Astrocyte (in vitro differentiated cells and primary cell): ENCODE results near the gene DENND1C. TPM values are rescaled to one million over a fixed set of nuclear protein-coding genes. Genes with fewer than 3 reads are reported as not detected.

Source experiments
- DNase-seq: peaks from one replicate; pipeline ENCODE4 v3.0.0-alpha.2; 2010; ENCODE audit warnings: low read depth
- FAIRE-seq: peaks from 2 replicates; lab custom pipeline; 2011; peaks lifted over from hg19 to GRCh38; lab: Jason Lieb, UNC
- H2AFZ ChIP-seq: 2 replicates; pipeline ENCODE4 v1.6.0; 2012; ENCODE audit warnings: low read depth, low read length, inconsistent platforms
- H3K27ac ChIP-seq: 2 replicates; pipeline ENCODE4 v1.5.1; 2011; ENCODE audit warnings: low read depth, low read length, inconsistent platforms
- H3K27me3 ChIP-seq: 2 replicates; pipeline ENCODE4 v1.6.0; 2011; ENCODE audit warnings: low read length, inconsistent platforms; ENCODE audit not compliant: insufficient read depth
- H3K36me3 ChIP-seq: 2 replicates; pipeline ENCODE4 v1.5.1; 2011; ENCODE audit warnings: low read length, inconsistent platforms; ENCODE audit not compliant: insufficient read depth
- H3K4me1 ChIP-seq: 2 replicates; pipeline ENCODE4 v1.5.1; 2011; ENCODE audit warnings: low read length, inconsistent platforms; ENCODE audit not compliant: insufficient read depth
- H3K4me2 ChIP-seq: 2 replicates; pipeline ENCODE4 v1.6.0; 2012; ENCODE audit warnings: low read length, inconsistent platforms
- H3K4me3 ChIP-seq: 2 replicates; pipeline ENCODE4 v1.5.1; 2011; ENCODE audit warnings: low read depth, mild to moderate bottlenecking, low read length, inconsistent platforms; ENCODE audit not compliant: insufficient read depth
- H3K79me2 ChIP-seq: 2 replicates; pipeline ENCODE4 v1.6.0; 2012; ENCODE audit warnings: mild to moderate bottlenecking, low read length, inconsistent platforms; ENCODE audit not compliant: insufficient read depth
- H3K9ac ChIP-seq: 2 replicates; pipeline ENCODE4 v1.6.0; 2012; ENCODE audit warnings: mild to moderate bottlenecking, low read length, inconsistent platforms
- H3K9me3 ChIP-seq: 2 replicates; pipeline ENCODE4 v1.5.1; 2012; ENCODE audit warnings: low read depth, mild to moderate bottlenecking, low read length, inconsistent platforms; ENCODE audit not compliant: insufficient read depth
- H4K20me1 ChIP-seq: 2 replicates; pipeline ENCODE4 v1.6.0; 2012; ENCODE audit warnings: low read length, inconsistent platforms; ENCODE audit not compliant: insufficient read depth
- H3K27ac Mint-ChIP-seq: one replicate; pipeline ENCODE4 v1.8.0; 2021; ENCODE audit warnings: mild to moderate bottlenecking, mixed read lengths; ENCODE audit not compliant: unreplicated experiment
- H3K27me3 Mint-ChIP-seq: one replicate; pipeline ENCODE4 v1.8.0; 2021; ENCODE audit warnings: low read depth, mixed read lengths; ENCODE audit not compliant: unreplicated experiment
- H3K36me3 Mint-ChIP-seq: one replicate; pipeline ENCODE4 v1.8.0; 2021; ENCODE audit warnings: low read depth, mixed read lengths; ENCODE audit not compliant: unreplicated experiment
- H3K4me1 Mint-ChIP-seq: one replicate; pipeline ENCODE4 v1.8.0; 2021; ENCODE audit warnings: low read depth, mixed read lengths; ENCODE audit not compliant: unreplicated experiment
- H3K4me3 Mint-ChIP-seq: one replicate; pipeline ENCODE4 v1.8.0; 2021; ENCODE audit warnings: mild to moderate bottlenecking, moderate library complexity, mixed read lengths; ENCODE audit not compliant: unreplicated experiment
- H3K9me3 Mint-ChIP-seq: one replicate; pipeline ENCODE4 v1.8.0; 2021; ENCODE audit warnings: mild to moderate bottlenecking, mixed read lengths; ENCODE audit not compliant: unreplicated experiment
- CTCF ChIP-seq: IDR thresholded peaks from 2 replicates; pipeline ENCODE4 v1.5.1; 2011; ENCODE audit warnings: low read depth, mild to moderate bottlenecking, inconsistent platforms, low read length, moderate library complexity; ENCODE audit not compliant: insufficient read depth
- EZH2 ChIP-seq: IDR thresholded peaks from 2 replicates; pipeline ENCODE4 v1.6.1; 2012; ENCODE audit warnings: mild to moderate bottlenecking, low read length, inconsistent platforms; ENCODE audit not compliant: insufficient read depth
- total RNA-seq: library from RNA; stranded (reverse); gene quantifications from 2 replicates; pipeline ENCODE4 v1.2.1, GENCODE V29; 2021

The DENND1C gene
- total RNA-seq, 1 donor from 2014 or later, result not detected

DNA sequence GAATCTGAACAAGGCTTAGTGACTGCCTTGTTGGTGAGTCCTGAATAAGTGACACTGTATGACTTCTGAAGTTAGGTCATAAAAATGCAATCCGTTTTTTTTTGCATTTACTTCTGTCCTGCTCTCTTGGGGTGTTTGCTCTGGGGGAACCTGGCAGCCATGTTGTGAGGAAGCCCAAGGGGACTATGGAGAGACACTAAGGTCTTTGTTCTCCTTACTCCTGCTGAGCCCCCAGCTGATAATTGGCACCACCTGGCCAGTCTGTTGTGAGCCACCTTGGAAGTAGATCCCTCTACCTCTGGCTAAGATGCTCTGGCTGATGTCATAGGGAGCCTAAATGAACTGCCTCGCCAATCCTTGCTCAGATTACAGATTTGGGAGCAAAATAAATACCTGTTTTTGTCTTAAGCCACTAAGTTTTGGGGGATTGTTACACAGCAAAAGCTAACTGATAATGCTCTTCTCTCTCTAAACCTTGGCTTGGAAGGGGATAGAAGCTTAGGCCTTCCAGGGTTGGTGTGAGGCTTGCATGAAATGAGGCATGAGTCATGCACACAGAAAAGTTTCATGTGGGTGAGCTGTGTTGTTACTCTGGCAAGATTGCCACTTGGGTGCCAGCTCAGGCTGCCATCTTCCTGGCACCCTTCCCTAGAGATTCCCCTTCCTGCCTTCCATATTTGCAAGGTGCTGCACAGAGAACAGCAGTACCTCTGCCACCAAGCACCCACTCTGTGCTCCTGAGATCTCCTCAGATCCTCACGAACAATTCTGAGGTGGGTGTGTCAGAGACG is 10.4 kb upstream of the DENND1C start:
- no peaks in the 10 kb centered on the region for H3K36me3 ChIP-seq
- H3K9ac ChIP-seq, result no peak overlapping the region
- DNase-seq, result no peak
- H2AFZ ChIP-seq, result no peak overlapping the region
- no peaks in the 10 kb centered on the region for H3K4me1 ChIP-seq
- no peaks in the 10 kb centered on the region for H3K79me2 ChIP-seq
- no peak overlapping the region for H3K4me3 ChIP-seq
- H3K36me3 Mint-ChIP-seq, result no peaks in the 10 kb centered on the region
- no peak overlapping the region for H3K27ac ChIP-seq
- H3K27me3 Mint-ChIP-seq, result peaks cover 11% of the 10 kb centered on the region
- TF ChIP-seq CTCF (no peak), EZH2 (no peak)
- no peak for FAIRE-seq
- H3K27me3 ChIP-seq, result no peaks in the 10 kb centered on the region
- no peaks in the 10 kb centered on the region for H3K9me3 ChIP-seq
- H3K4me1 Mint-ChIP-seq, result no peaks in the 10 kb centered on the region
- peaks cover 6% of the 10 kb centered on the region for H3K9me3 Mint-ChIP-seq
- no peak overlapping the region for H3K4me2 ChIP-seq
- H3K4me3 Mint-ChIP-seq, result no peak overlapping the region
- no peaks in the 10 kb centered on the region for H4K20me1 ChIP-seq
- no peak overlapping the region for H3K27ac Mint-ChIP-seq

DNA sequence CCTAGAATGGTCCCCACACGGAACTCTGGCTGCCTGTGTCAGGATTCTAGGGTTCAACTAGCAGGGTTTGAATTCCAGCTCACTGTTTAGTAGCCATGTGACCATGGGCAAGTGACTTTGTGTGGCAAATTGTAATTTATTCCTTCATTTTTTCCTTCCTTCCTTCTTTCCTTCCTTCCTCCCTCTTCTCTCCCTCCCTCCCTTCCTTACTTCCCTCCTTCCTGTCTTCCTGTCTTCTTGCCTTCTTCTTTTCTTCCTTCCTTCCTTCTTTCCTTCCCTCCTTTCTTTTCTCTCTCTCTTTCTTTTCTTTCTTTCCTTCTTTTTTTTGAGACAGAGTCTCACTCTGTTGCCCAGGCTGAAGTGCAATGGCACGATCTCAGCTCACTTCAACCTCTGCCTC is 8.5 kb upstream of the DENND1C start:
- H3K4me3 Mint-ChIP-seq, result no peak overlapping the region
- Histone ChIP-seq H3K4me1 (no peaks in the 10 kb centered on the region), H2AFZ (no peak overlapping the region), H3K4me3 (no peak overlapping the region), H3K27ac (no peak overlapping the region), H3K4me2 (no peak overlapping the region), H3K9ac (no peak overlapping the region), H3K36me3 (no peaks in the 10 kb centered on the region), H4K20me1 (no peaks in the 10 kb centered on the region), H3K27me3 (no peaks in the 10 kb centered on the region), H3K79me2 (no peaks in the 10 kb centered on the region), H3K9me3 (no peaks in the 10 kb centered on the region)
- no peaks in the 10 kb centered on the region for H3K4me1 Mint-ChIP-seq
- H3K36me3 Mint-ChIP-seq, result no peaks in the 10 kb centered on the region
- peaks cover 6% of the 10 kb centered on the region for H3K9me3 Mint-ChIP-seq
- FAIRE-seq, result no peak
- no peak for DNase-seq
- no peak overlapping the region for H3K27ac Mint-ChIP-seq
- H3K27me3 Mint-ChIP-seq, result peaks cover 11% of the 10 kb centered on the region
- TF ChIP-seq CTCF (no peak), EZH2 (no peak)
